ENCODE results near the gene EIF2A.
A peak's percentile ranks its signal among the peaks of the same experiment; 100 is the strongest.
"Not testable (repeated sequence)": the region's sequence is repeated elsewhere in the genome, so short reads cannot be mapped to it uniquely, and the experiment has no call there.

EIF2A gene

GRCh38 chr3:150603153-150603979 lies 56.8 kb downstream of the EIF2A start, which contains the start of gene SELENOT:
Gene SELENOT (plus strand): TSS chr3:150603321. CDS start chr3:150603363, 42 bp downstream.
- peak; percentile 90 to 99 (median 96) for DNase-seq

GRCh38 chr3:150603980-150604319 lies 57.4 kb downstream of the EIF2A start:
- peak in 2 of 3 experiments; percentile 33 to 73 for DNase-seq

- DNase-seq, result no peak
Observed at GRCh38 chr3:150605998-150606641, 59.5 kb downstream of the EIF2A start.

- no peak for DNase-seq
Observed at GRCh38 chr3:150607267-150608065, 60.9 kb downstream of the EIF2A start.

- no peak for DNase-seq
Observed at GRCh38 chr3:150609988-150610387, 63.4 kb downstream of the EIF2A start.

GRCh38 chr3:150610785-150611184 lies 64.2 kb downstream of the EIF2A start:
- peak in 1 of 3 experiments; percentile 32 for DNase-seq

- no peak for DNase-seq
Observed at GRCh38 chr3:150611666-150612065, 65.1 kb downstream of the EIF2A start.

- DNase-seq, result no peak
Observed at GRCh38 chr3:150612494-150612893, 65.9 kb downstream of the EIF2A start.

- DNase-seq, result no peak
Observed at GRCh38 chr3:150613034-150613433, 66.4 kb downstream of the EIF2A start.

- no peak for DNase-seq
Observed at GRCh38 chr3:150613709-150614480, 67.3 kb downstream of the EIF2A start.

- no peak for DNase-seq
Observed at GRCh38 chr3:150620002-150620689, 73.6 kb downstream of the EIF2A start.

GRCh38 chr3:150622955-150623354 lies 76.4 kb downstream of the EIF2A start:
- DNase-seq, result not testable (repeated sequence)

GRCh38 chr3:150623945-150624344 lies 77.4 kb downstream of the EIF2A start:
- DNase-seq, result no peak

GRCh38 chr3:150626148-150626930 lies 79.8 kb downstream of the EIF2A start:
- no peak for DNase-seq

- DNase-seq, result no peak
Observed at GRCh38 chr3:150627557-150627956, 81.0 kb downstream of the EIF2A start.

- DNase-seq, result no peak
Observed at GRCh38 chr3:150631515-150632221, 85.1 kb downstream of the EIF2A start.

GRCh38 chr3:150635076-150635475 lies 88.5 kb downstream of the EIF2A start:
- no peak for DNase-seq

- DNase-seq, result no peak
Observed at GRCh38 chr3:150635526-150635925, 88.9 kb downstream of the EIF2A start.

Data from NCI-H1417 (cell line).